ENCODE measurements around the gene IGFL4.

IGFL4 gene

GRCh38 chr19:46040952-46041500 is at the start of gene IGFL4:
TSS of gene IGFL4 (minus strand) at chr19:46041002. CDS start at chr19:46040962, 40 bp downstream.
- DNase-seq (ENCODE audit: low spot score), result peak; percentile 17

GRCh38 chr19:46090444-46090843 is 49.6 kb upstream of the IGFL4 start:
- no peak for DNase-seq (ENCODE audit: low spot score)

GRCh38 chr19:46089432-46089831 is 48.6 kb upstream of the IGFL4 start:
- DNase-seq (ENCODE audit: low spot score), result no peak

GRCh38 chr19:46088101-46088500 is 47.3 kb upstream of the IGFL4 start:
- DNase-seq (ENCODE audit: low spot score), result no peak

- no peak for DNase-seq (ENCODE audit: low spot score)
Measured at GRCh38 chr19:46085888-46086287, 45.1 kb upstream of the IGFL4 start.

GRCh38 chr19:46082728-46083050 is 41.9 kb upstream of the IGFL4 start:
- DNase-seq (ENCODE audit: low spot score), result peak; percentile 57

- peak; percentile 71 for DNase-seq (ENCODE audit: low spot score)
Measured at GRCh38 chr19:46081928-46082727, 41.3 kb upstream of the IGFL4 start.

GRCh38 chr19:46080561-46080960 is 39.8 kb upstream of the IGFL4 start:
- peak; percentile 94 for DNase-seq (ENCODE audit: low spot score)

- no peak for DNase-seq (ENCODE audit: low spot score)
Measured at GRCh38 chr19:46079576-46079975, 38.8 kb upstream of the IGFL4 start.

- DNase-seq (ENCODE audit: low spot score), result peak; percentile 66
Measured at GRCh38 chr19:46078573-46079332, 38.0 kb upstream of the IGFL4 start.

- DNase-seq (ENCODE audit: low spot score), result no peak
Measured at GRCh38 chr19:46077815-46078167, 37.0 kb upstream of the IGFL4 start.

- DNase-seq (ENCODE audit: low spot score), result peak; percentile 75
Measured at GRCh38 chr19:46076951-46077814, 36.4 kb upstream of the IGFL4 start.

- no peak for DNase-seq (ENCODE audit: low spot score)
Measured at GRCh38 chr19:46076031-46076880, 35.5 kb upstream of the IGFL4 start.

GRCh38 chr19:46073268-46073922 is 32.6 kb upstream of the IGFL4 start:
- DNase-seq (ENCODE audit: low spot score), result no peak

GRCh38 chr19:46069806-46070341 is 29.1 kb upstream of the IGFL4 start:
- no peak for DNase-seq (ENCODE audit: low spot score)

GRCh38 chr19:46068345-46069258 is 27.8 kb upstream of the IGFL4 start:
- peak; percentile 66 for DNase-seq (ENCODE audit: low spot score)

GRCh38 chr19:46067691-46068090 is 26.9 kb upstream of the IGFL4 start:
- no peak for DNase-seq (ENCODE audit: low spot score)

- no peak for DNase-seq (ENCODE audit: low spot score)
Measured at GRCh38 chr19:46066471-46066870, 25.7 kb upstream of the IGFL4 start.

- DNase-seq (ENCODE audit: low spot score), result no peak
Measured at GRCh38 chr19:46065486-46066071, 24.8 kb upstream of the IGFL4 start.
